ENCODE results near the gene ABL2.

GRCh38 chr1:179190861-179191260, 38.6 kb downstream of the ABL2 start:
- no peak for TF ChIP-seq SRSF9 (IDR thresholded peaks at IDR 0.05; ENCODE audit: borderline replicate concordance, low read depth, low read length)
- no peak for TF ChIP-seq ZNF780A (CRISPR knock-in tag; IDR thresholded peaks at IDR 0.05)
- no peak for TF ChIP-seq SMAD1 (IDR thresholded peaks at IDR 0.05; ENCODE audit: low read depth, low read length, partially characterized antibody)
- no peak for TF ChIP-seq CTCF (IDR thresholded peaks at IDR 0.05 in 2 of 3, conservative IDR thresholded peaks at IDR 0.05 in 1 of 3; ENCODE audit: insufficient read depth in 2 of 3, low read depth in 1 of 3, low read length in 3 of 3)
- TF ChIP-seq EP300 (IDR thresholded peaks at IDR 0.05; ENCODE audit: low read length) = no peak
